Prostate gland (tissue), 2 donors: ENCODE measurements around the gene ANKRD11.

ENCODE experiments used
- CTCF ChIP-seq, 4 experiments: fragments of 200-600 bp in 2 of 4; fragments of 450-650 bp in 2 of 4; sonication (generic) in 2 of 4; IDR thresholded peaks; 1 replicate in 3 of 4; 2 replicates in 1 of 4; pipeline ENCODE4 v1.5.1; 2016 to 2019; ENCODE audit warnings: antibody characterized with exemption in 4 of 4, mild to moderate bottlenecking in 2 of 4, moderate library complexity in 2 of 4
- POLR2A ChIP-seq: fragments of 450-650 bp; IDR thresholded peaks from one replicate; pipeline ENCODE4 v1.6.1; 2016; ENCODE audit warnings: antibody characterized with exemption, mild to moderate bottlenecking
- POLR2AphosphoS5 ChIP-seq: sonication (generic); formaldehyde crosslinking; IDR thresholded peaks from one replicate; pipeline ENCODE4 v1.6.1; 2017; ENCODE audit warnings: antibody characterized with exemption

- no peak for TF ChIP-seq POLR2A
- TF ChIP-seq CTCF (IDR thresholded peaks at IDR 0.05) = no peak
- no peak for TF ChIP-seq POLR2AphosphoS5
Measured at GRCh38 chr16:89352091-89352681, 138.2 kb downstream of the ANKRD11 start.
